HEK293 (cell line): ENCODE data around the gene DUSP18.

ENCODE experiments used
- CTCF ChIP-seq: fragments of 450-650 bp; formaldehyde crosslinking; IDR thresholded peaks from 2 replicates; pipeline ENCODE4 v1.5.1; 2016; ENCODE audit warnings: missing biosample characterization, missing genetic modification characterization
- PRDM4 ChIP-seq: fragments of 450-650 bp; formaldehyde crosslinking; IDR thresholded peaks from 2 replicates; pipeline ENCODE4 v1.5.1; 2017; ENCODE audit warnings: missing biosample characterization, missing genetic modification characterization
- ZEB2 ChIP-seq: fragments of 450-650 bp; formaldehyde crosslinking; IDR thresholded peaks from 2 replicates; pipeline ENCODE4 v1.5.1; 2016; ENCODE audit warnings: missing biosample characterization, missing genetic modification characterization
- ZNF133 ChIP-seq: fragments of 450-650 bp; formaldehyde crosslinking; IDR thresholded peaks from 2 replicates; pipeline ENCODE4 v1.5.1; 2016; ENCODE audit warnings: missing biosample characterization, missing genetic modification characterization
- ZNF335 ChIP-seq: fragments of 450-650 bp; formaldehyde crosslinking; conservative IDR thresholded peaks from 2 replicates; pipeline ENCODE4 v1.5.1; 2016; ENCODE audit warnings: missing biosample characterization, missing genetic modification characterization
- TF ChIP-seq, protein P1 (sequence below): fragments of 450-650 bp; formaldehyde crosslinking; IDR thresholded peaks from 2 replicates; pipeline ENCODE4 v1.5.1; 2016; ENCODE audit warnings: missing biosample characterization, missing genetic modification characterization

GRCh38 chr22:30671071-30671470 is 3.4 kb upstream of the DUSP18 start:
- TF ChIP-seq CTCF (tag by site-specific recombination) (no peak), PRDM4 (no peak), ZNF133 (no peak), ZEB2 (no peak), ZNF335 (tag by site-specific recombination) (no peak)
- TF ChIP-seq, protein P1, sequence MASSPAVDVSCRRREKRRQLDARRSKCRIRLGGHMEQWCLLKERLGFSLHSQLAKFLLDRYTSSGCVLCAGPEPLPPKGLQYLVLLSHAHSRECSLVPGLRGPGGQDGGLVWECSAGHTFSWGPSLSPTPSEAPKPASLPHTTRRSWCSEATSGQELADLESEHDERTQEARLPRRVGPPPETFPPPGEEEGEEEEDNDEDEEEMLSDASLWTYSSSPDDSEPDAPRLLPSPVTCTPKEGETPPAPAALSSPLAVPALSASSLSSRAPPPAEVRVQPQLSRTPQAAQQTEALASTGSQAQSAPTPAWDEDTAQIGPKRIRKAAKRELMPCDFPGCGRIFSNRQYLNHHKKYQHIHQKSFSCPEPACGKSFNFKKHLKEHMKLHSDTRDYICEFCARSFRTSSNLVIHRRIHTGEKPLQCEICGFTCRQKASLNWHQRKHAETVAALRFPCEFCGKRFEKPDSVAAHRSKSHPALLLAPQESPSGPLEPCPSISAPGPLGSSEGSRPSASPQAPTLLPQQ (tag by site-specific recombination), result no peak
